Activated gamma-delta T cell treated with Interleukin-2 at 50 U/mL for 16 hours (primary cell): ENCODE data around the gene CAMK2D.
A peak's percentile ranks its signal among the peaks of the same experiment; 100 is the strongest.
"Not testable (repeated sequence)": the region's sequence is repeated elsewhere in the genome, so short reads cannot be mapped to it uniquely, and the experiment has no call there.

ENCODE experiments used
- DNase-seq: peaks from one replicate; pipeline ENCODE4 v3.0.0-alpha.2; 2020

Gene CAMK2D

GRCh38 chr4:113761620-113762185, at the start of gene CAMK2D:
CAMK2D (minus strand) TSS chr4:113761738; CDS start chr4:113761068, 670 bp downstream.
- DNase-seq: peak; percentile 70

GRCh38 chr4:113810906-113811305, 49.4 kb upstream of the CAMK2D start:
- DNase-seq: no peak

GRCh38 chr4:113809311-113809710, 47.8 kb upstream of the CAMK2D start:
- DNase-seq: no peak

- DNase-seq: no peak
These were observed 45.3 kb upstream of the CAMK2D start for GRCh38 chr4:113806850-113807249.

GRCh38 chr4:113801882-113802281, 40.3 kb upstream of the CAMK2D start:
- no peak for DNase-seq

- DNase-seq: not testable (repeated sequence)
These were observed 34.8 kb upstream of the CAMK2D start for GRCh38 chr4:113796381-113796780.

GRCh38 chr4:113790478-113790877, 28.9 kb upstream of the CAMK2D start:
- no peak for DNase-seq

- no peak for DNase-seq
These were observed 27.4 kb upstream of the CAMK2D start for GRCh38 chr4:113788888-113789287.

GRCh38 chr4:113785781-113786180, 24.2 kb upstream of the CAMK2D start:
- DNase-seq: no peak

- no peak for DNase-seq
These were observed 23.1 kb upstream of the CAMK2D start for GRCh38 chr4:113784497-113785250.

- DNase-seq: no peak
These were observed 22.2 kb upstream of the CAMK2D start for GRCh38 chr4:113783701-113784100.

GRCh38 chr4:113783289-113783688, 21.8 kb upstream of the CAMK2D start:
- DNase-seq: no peak

- DNase-seq: no peak
These were observed 20.0 kb upstream of the CAMK2D start for GRCh38 chr4:113781439-113782040.

GRCh38 chr4:113776679-113777078, 15.1 kb upstream of the CAMK2D start:
- DNase-seq: no peak

GRCh38 chr4:113776016-113776415, 14.5 kb upstream of the CAMK2D start:
- no peak for DNase-seq

- DNase-seq: no peak
These were observed 12.2 kb upstream of the CAMK2D start for GRCh38 chr4:113773756-113774155.

- peak; percentile 23 for DNase-seq
These were observed 11.5 kb upstream of the CAMK2D start for GRCh38 chr4:113773014-113773413.

- no peak for DNase-seq
These were observed 10.8 kb upstream of the CAMK2D start for GRCh38 chr4:113772319-113772718.

GRCh38 chr4:113769744-113770143, 8.2 kb upstream of the CAMK2D start:
- DNase-seq: no peak

- no peak for DNase-seq
These were observed 7.4 kb upstream of the CAMK2D start for GRCh38 chr4:113768952-113769351.

- no peak for DNase-seq
These were observed 5.3 kb upstream of the CAMK2D start for GRCh38 chr4:113766882-113767281.

GRCh38 chr4:113764720-113765264, 3.3 kb upstream of the CAMK2D start:
- DNase-seq: no peak

- DNase-seq: not testable (repeated sequence)
These were observed 2.4 kb upstream of the CAMK2D start for GRCh38 chr4:113763923-113764322.

- DNase-seq: no peak
These were observed 1.4 kb upstream of the CAMK2D start for GRCh38 chr4:113763029-113763285.
